ENCODE measurements around the gene ADGRD1.

ADGRD1 gene

GRCh38 chr12:131134523-131135310 lies 181.0 kb downstream of the ADGRD1 start:
- no peak overlapping the region for H3K9ac ChIP-seq (ENCODE audit: low read length)
- TF ChIP-seq EZH2 (IDR thresholded peaks at IDR 0.05; ENCODE audit: borderline replicate concordance, low read length): no peak
- TF ChIP-seq CTCF (IDR thresholded peaks at IDR 0.05; ENCODE audit: low read length): no peak
- H3K4me2 ChIP-seq (ENCODE audit: low read length): no peak overlapping the region
- H3K4me3 ChIP-seq (ENCODE audit: low read depth, low read length, poor library complexity, severe bottlenecking): no peak overlapping the region
- no peak overlapping the region for H3K27ac ChIP-seq (ENCODE audit: low read depth, low read length, poor library complexity, severe bottlenecking)
- H3K79me2 ChIP-seq (ENCODE audit: insufficient read depth, low read length): no peaks in the 10 kb centered on the region
- no peaks in the 10 kb centered on the region for H3K36me3 ChIP-seq (ENCODE audit: insufficient read depth, low read length)
- H3K9me2 ChIP-seq (ENCODE audit: low read depth, low read length): no peaks in the 10 kb centered on the region
- no peaks in the 10 kb centered on the region for H3K27me3 ChIP-seq (ENCODE audit: insufficient read depth, low read length)
- no peaks in the 10 kb centered on the region for H3K4me1 ChIP-seq (ENCODE audit: insufficient read depth, low read length, severe bottlenecking)
- H2AFZ ChIP-seq (ENCODE audit: low read length): no peak overlapping the region
- no peaks in the 10 kb centered on the region for H3F3A ChIP-seq (ENCODE audit: insufficient read depth, low read length)
- H4K20me1 ChIP-seq (ENCODE audit: insufficient read depth, low read length): no peaks in the 10 kb centered on the region
- H3K9me3 ChIP-seq (ENCODE audit: low read length): no peaks in the 10 kb centered on the region

GRCh38 chr12:131135311-131135785 lies 181.6 kb downstream of the ADGRD1 start:
- H4K20me1 ChIP-seq (ENCODE audit: insufficient read depth, low read length): no peaks in the 10 kb centered on the region
- H3F3A ChIP-seq (ENCODE audit: insufficient read depth, low read length): no peaks in the 10 kb centered on the region
- H3K9ac ChIP-seq (ENCODE audit: low read length): no peak overlapping the region
- H3K27me3 ChIP-seq (ENCODE audit: insufficient read depth, low read length): no peaks in the 10 kb centered on the region
- H3K36me3 ChIP-seq (ENCODE audit: insufficient read depth, low read length): no peaks in the 10 kb centered on the region
- no peaks in the 10 kb centered on the region for H3K9me3 ChIP-seq (ENCODE audit: low read length)
- no peak overlapping the region for H2AFZ ChIP-seq (ENCODE audit: low read length)
- H3K27ac ChIP-seq (ENCODE audit: low read depth, low read length, poor library complexity, severe bottlenecking): no peak overlapping the region
- H3K79me2 ChIP-seq (ENCODE audit: insufficient read depth, low read length): no peaks in the 10 kb centered on the region
- H3K4me1 ChIP-seq (ENCODE audit: insufficient read depth, low read length, severe bottlenecking): no peaks in the 10 kb centered on the region
- no peak for TF ChIP-seq CTCF (IDR thresholded peaks at IDR 0.05; ENCODE audit: low read length)
- TF ChIP-seq EZH2 (IDR thresholded peaks at IDR 0.05; ENCODE audit: borderline replicate concordance, low read length): no peak
- no peaks in the 10 kb centered on the region for H3K9me2 ChIP-seq (ENCODE audit: low read depth, low read length)
- no peak overlapping the region for H3K4me3 ChIP-seq (ENCODE audit: low read depth, low read length, poor library complexity, severe bottlenecking)
- no peak overlapping the region for H3K4me2 ChIP-seq (ENCODE audit: low read length)

GRCh38 chr12:131135786-131136538 lies 182.3 kb downstream of the ADGRD1 start:
- no peak overlapping the region for H2AFZ ChIP-seq (ENCODE audit: low read length)
- H3K36me3 ChIP-seq (ENCODE audit: insufficient read depth, low read length): no peaks in the 10 kb centered on the region
- TF ChIP-seq EZH2 (IDR thresholded peaks at IDR 0.05; ENCODE audit: borderline replicate concordance, low read length) (no peak), CTCF (IDR thresholded peaks at IDR 0.05; ENCODE audit: low read length) (no peak)
- H3K79me2 ChIP-seq (ENCODE audit: insufficient read depth, low read length): no peaks in the 10 kb centered on the region
- no peak overlapping the region for H3K4me2 ChIP-seq (ENCODE audit: low read length)
- H3K9me3 ChIP-seq (ENCODE audit: low read length): no peaks in the 10 kb centered on the region
- H3K4me1 ChIP-seq (ENCODE audit: insufficient read depth, low read length, severe bottlenecking): no peaks in the 10 kb centered on the region
- no peaks in the 10 kb centered on the region for H4K20me1 ChIP-seq (ENCODE audit: insufficient read depth, low read length)
- H3K9me2 ChIP-seq (ENCODE audit: low read depth, low read length): no peaks in the 10 kb centered on the region
- no peak overlapping the region for H3K4me3 ChIP-seq (ENCODE audit: low read depth, low read length, poor library complexity, severe bottlenecking)
- no peak overlapping the region for H3K9ac ChIP-seq (ENCODE audit: low read length)
- H3K27me3 ChIP-seq (ENCODE audit: insufficient read depth, low read length): no peaks in the 10 kb centered on the region
- H3K27ac ChIP-seq (ENCODE audit: low read depth, low read length, poor library complexity, severe bottlenecking): no peak overlapping the region
- H3F3A ChIP-seq (ENCODE audit: insufficient read depth, low read length): no peaks in the 10 kb centered on the region

Measured in OCI-LY1 (cell line).